ENCODE measurements around the gene MEGF9.

The MEGF9 gene

DNA sequence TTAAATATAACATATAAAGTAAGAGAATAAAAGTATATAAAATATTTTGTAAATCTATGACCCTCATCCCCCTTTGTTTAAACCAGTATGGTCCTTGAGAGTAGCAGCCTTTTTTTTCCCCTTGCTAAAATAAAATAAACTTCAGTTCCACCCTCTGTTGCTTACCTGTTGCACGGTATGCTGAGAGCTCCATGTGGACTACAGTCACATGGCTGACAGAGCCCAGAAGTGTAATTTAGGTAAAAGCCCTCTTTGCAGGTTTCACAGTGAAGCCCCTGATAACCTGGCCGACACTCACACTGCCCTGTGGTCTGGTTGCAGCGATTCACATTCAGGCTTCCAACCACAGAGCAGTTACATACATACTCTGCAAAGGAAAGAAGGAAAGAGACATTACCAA, 55.1 kb downstream of the MEGF9 start:
- no peak for DNase-seq (ENCODE audit: low read depth)
- H3K4me3 ChIP-seq (ENCODE audit: low read depth, low read length) = no peak overlapping the region
- in situ Hi-C loops (cut with HindIII; ENCODE audit: low sequenced_read_pairs) = no loop called here
- TF ChIP-seq, protein P1, sequence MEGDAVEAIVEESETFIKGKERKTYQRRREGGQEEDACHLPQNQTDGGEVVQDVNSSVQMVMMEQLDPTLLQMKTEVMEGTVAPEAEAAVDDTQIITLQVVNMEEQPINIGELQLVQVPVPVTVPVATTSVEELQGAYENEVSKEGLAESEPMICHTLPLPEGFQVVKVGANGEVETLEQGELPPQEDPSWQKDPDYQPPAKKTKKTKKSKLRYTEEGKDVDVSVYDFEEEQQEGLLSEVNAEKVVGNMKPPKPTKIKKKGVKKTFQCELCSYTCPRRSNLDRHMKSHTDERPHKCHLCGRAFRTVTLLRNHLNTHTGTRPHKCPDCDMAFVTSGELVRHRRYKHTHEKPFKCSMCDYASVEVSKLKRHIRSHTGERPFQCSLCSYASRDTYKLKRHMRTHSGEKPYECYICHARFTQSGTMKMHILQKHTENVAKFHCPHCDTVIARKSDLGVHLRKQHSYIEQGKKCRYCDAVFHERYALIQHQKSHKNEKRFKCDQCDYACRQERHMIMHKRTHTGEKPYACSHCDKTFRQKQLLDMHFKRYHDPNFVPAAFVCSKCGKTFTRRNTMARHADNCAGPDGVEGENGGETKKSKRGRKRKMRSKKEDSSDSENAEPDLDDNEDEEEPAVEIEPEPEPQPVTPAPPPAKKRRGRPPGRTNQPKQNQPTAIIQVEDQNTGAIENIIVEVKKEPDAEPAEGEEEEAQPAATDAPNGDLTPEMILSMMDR (IDR thresholded peaks at IDR 0.05; ENCODE audit: low read depth, low read length, missing control alignments) = no peak

DNA sequence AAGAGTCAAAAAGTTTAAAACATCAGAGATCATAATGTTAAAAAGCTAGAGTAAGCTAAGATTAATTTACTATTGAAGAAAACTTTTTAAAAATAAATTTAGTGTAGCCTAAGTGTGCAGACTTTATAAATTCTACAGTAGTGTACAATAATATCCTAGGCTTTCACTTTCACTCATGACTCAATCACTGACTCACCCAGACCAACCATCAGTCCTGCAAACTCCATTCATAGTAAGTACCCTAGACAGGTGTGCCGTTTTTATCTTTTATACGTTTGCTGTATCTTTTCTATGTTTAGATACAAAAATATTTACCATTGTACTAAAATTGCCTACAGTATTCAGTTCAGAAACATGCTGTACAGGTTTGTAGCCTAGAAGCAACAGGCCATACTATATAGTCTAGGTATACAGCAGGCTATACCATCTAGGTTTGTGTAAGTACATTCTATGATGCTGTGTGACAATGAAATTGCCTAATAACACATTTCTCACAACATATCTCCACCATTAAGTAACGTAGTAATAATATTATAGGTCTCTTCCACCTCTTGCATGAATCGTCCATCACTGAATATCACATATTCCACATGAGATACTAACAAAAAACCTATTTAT, 59.2 kb downstream of the MEGF9 start:
- TF ChIP-seq, protein P1 (IDR thresholded peaks at IDR 0.05; ENCODE audit: low read depth, low read length, missing control alignments) = no peak

DNA sequence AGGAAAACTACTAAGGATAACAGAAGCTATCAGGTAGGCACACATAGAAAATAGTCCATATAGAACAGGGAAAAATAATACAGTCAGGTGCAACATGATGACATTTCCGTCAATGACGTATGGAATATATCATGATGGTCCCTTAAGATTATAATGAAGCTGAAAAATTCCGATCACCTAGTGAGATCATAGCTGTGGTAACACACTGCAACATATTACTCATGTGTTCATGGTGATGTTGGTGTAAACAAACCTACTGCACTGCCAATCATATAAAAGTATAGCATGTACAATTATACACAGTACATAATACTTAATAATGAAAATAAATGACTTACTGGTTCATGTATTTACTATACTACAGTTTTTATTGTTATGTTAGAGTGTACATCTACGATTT, 60.0 kb downstream of the MEGF9 start:
- TF ChIP-seq, protein P1 (IDR thresholded peaks at IDR 0.05; ENCODE audit: low read depth, low read length, missing control alignments) = no peak
- in situ Hi-C loops (cut with HindIII; ENCODE audit: low sequenced_read_pairs) = no loop called here
- DNase-seq (ENCODE audit: low read depth) = no peak
- no peak overlapping the region for H3K4me3 ChIP-seq (ENCODE audit: low read depth, low read length)

More for the DNA sequence above, 59.2 kb downstream of the MEGF9 start:
- in situ Hi-C loops (cut with HindIII; ENCODE audit: low sequenced_read_pairs) = no loop called here
- peak; percentile 16 for DNase-seq (ENCODE audit: low read depth)
- H3K4me3 ChIP-seq (ENCODE audit: low read depth, low read length) = no peak overlapping the region

DNA sequence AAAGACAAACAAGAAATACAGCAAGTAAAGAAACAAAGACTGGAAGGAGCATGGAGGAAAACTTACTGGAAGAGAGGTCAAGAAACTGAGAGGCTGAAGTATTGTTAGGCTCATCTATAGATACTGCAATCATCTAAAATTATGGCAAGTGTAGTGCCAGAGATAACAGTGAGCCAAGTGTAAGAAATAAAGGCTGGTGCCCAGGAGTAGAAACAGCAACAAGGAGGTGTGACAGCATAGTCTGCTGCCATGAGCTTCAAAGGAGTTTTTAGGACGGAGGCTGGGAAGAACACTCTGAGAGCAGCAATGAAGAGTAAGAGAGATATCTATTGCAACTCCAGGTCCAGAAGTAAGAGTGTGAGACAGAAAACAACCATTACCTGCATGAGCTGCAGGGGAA, 60.5 kb downstream of the MEGF9 start:
- no peak for DNase-seq (ENCODE audit: low read depth)
- in situ Hi-C loops (cut with HindIII; ENCODE audit: low sequenced_read_pairs) = no loop called here
- TF ChIP-seq, protein P1 (IDR thresholded peaks at IDR 0.05; ENCODE audit: low read depth, low read length, missing control alignments) = no peak
- no peak overlapping the region for H3K4me3 ChIP-seq (ENCODE audit: low read depth, low read length)

DNA sequence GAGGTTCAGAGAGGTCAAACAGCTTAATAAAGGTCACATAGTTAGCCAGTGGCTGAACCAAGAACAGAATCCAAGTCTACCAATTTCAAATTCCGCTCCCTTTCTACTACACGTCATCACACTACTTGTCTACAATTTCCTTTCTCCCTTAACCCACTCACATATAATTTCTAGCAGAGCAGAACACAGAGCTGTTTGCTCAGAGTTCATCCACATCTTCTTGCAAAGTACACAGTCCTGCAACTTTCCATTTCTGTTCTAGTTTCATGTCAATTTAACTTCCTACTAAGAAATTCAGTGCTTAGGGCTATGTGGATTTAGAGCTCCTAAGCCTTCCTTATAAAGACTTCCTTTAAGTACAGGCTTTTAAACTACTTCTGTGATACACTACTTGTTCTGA, 61.3 kb downstream of the MEGF9 start:
- in situ Hi-C loops (cut with HindIII; ENCODE audit: low sequenced_read_pairs) = no loop called here
- no peak for DNase-seq (ENCODE audit: low read depth)

DNA sequence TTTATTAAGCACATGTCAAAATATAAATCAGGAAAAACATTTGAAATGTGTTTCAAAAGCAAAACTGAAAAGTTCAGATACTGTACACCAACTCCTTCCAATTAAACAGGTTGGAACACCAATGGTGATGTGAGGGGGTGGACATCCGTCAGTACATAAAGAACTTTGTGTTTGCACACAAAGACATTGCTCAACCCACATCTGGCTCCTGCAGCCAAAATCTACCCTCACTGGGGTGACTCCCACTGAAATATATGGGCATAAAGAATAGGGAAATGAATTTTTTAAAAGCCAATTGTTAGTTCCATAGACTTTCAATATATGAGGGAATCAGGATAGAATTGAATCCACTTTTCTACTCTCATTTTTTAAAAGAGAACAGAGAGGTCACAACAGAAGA, 63.9 kb downstream of the MEGF9 start:
- TF ChIP-seq, protein P1 (IDR thresholded peaks at IDR 0.05; ENCODE audit: low read depth, low read length, missing control alignments) = no peak
- no peak overlapping the region for H3K4me3 ChIP-seq (ENCODE audit: low read depth, low read length)
- in situ Hi-C loops (cut with HindIII; ENCODE audit: low sequenced_read_pairs) = no loop called here
- DNase-seq (ENCODE audit: low read depth) = no peak

More for the DNA sequence above, 61.3 kb downstream of the MEGF9 start:
- TF ChIP-seq, protein P1 (IDR thresholded peaks at IDR 0.05; ENCODE audit: low read depth, low read length, missing control alignments) = no peak
- H3K4me3 ChIP-seq (ENCODE audit: low read depth, low read length) = no peak overlapping the region

All from astrocyte of the cerebellum (primary cell).